HL-60 (cell line): Measurements from ENCODE around the gene AK4.

Source experiments
- CTCF ChIP-seq: IDR thresholded peaks from one replicate; pipeline ENCODE4 v1.5.1; 2011; ENCODE audit warnings: low read length, control low read depth, inconsistent platforms; ENCODE audit not compliant: insufficient read depth
- REST ChIP-seq: IDR thresholded peaks from 2 replicates; pipeline ENCODE4 v1.6.1; 2012; ENCODE audit warnings: low read depth; ENCODE audit not compliant: insufficient replicate concordance

GRCh38 chr1:65216989-65217388 lies 69.0 kb downstream of the AK4 start:
- TF ChIP-seq REST (no peak), CTCF (no peak)
